ENCODE results near the gene C4BPA. TPM values are rescaled to one million over a fixed set of nuclear protein-coding genes. Genes with fewer than 3 reads are reported as not detected.

C4BPA gene
- total RNA-seq, 1 donor from 2014 or later = not detected

DNA sequence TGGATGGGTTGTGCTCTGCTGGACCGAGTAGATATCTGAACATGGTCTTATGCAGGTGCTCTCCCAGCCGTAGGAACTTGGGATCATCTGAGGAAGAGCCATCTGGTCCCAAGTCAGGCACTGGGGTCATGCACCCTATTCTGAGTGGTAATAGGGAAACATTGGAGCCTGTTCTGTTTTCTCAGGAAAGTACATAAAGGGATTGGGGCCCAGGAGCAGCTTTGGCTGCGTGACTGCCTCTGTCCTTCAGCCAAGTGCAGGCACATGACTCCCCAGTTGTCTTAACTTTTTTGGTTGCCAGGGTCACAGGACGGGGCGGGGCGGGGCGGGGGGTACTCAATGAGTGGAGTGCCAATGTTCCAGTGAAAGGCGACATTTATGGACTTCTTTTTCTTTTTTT, 39.5 kb upstream of the C4BPA start:
- H3K27me3 Mint-ChIP-seq = no peaks in the 10 kb centered on the region
- intact Hi-C loops (cut with micrococcal nuclease) = no loop called here
- H3K36me3 Mint-ChIP-seq (ENCODE audit: low read depth) = peaks cover 75% of the 10 kb centered on the region
- TF ChIP-seq, protein P1, sequence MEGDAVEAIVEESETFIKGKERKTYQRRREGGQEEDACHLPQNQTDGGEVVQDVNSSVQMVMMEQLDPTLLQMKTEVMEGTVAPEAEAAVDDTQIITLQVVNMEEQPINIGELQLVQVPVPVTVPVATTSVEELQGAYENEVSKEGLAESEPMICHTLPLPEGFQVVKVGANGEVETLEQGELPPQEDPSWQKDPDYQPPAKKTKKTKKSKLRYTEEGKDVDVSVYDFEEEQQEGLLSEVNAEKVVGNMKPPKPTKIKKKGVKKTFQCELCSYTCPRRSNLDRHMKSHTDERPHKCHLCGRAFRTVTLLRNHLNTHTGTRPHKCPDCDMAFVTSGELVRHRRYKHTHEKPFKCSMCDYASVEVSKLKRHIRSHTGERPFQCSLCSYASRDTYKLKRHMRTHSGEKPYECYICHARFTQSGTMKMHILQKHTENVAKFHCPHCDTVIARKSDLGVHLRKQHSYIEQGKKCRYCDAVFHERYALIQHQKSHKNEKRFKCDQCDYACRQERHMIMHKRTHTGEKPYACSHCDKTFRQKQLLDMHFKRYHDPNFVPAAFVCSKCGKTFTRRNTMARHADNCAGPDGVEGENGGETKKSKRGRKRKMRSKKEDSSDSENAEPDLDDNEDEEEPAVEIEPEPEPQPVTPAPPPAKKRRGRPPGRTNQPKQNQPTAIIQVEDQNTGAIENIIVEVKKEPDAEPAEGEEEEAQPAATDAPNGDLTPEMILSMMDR (IDR thresholded peaks at IDR 0.05) = no peak
- POLR2A ChIA-PET = interaction anchor here (0.7 kb wide), 1 partner anchor 8 kb away, joined by 3 read pairs; no protein-coding TSS in a partner anchor
- CTCF ChIA-PET = interaction anchor here (1.4 kb wide), 1 partner anchor 11 kb away, joined by 3 read pairs; no protein-coding TSS in a partner anchor
- no peak for DNase-seq
- no peak for ATAC-seq (ENCODE audit: low read depth)
- H3K9me3 Mint-ChIP-seq = no peaks in the 10 kb centered on the region
- H3K27ac Mint-ChIP-seq = no peak overlapping the region
- H3K4me1 Mint-ChIP-seq = peaks cover 4% of the 10 kb centered on the region
- no peak overlapping the region for H3K4me3 Mint-ChIP-seq

DNA sequence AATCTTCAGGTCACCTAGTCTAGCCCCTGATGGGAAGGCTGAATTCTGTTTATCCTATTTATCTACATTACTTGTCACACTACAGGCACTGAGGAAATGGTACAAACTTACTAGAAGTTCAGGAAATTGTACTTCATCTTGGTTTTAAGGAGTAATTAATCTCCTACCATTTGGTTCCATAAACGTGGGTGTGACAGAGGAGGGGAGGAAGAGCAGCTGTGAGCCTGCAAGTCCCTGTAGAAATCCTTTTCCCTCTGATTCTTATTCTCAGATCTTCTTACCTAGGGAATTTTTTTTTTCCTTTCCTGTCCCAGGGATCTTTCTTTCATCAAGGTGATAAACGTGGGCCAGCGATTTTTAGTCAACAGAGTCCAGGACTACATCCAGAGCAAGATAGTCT, 36.8 kb upstream of the C4BPA start:
- ChIA-PET POLR2A (no interaction called here), CTCF (no interaction called here)
- TF ChIP-seq, protein P1 (IDR thresholded peaks at IDR 0.05) = no peak
- ATAC-seq (ENCODE audit: low read depth) = no peak
- intact Hi-C loops (cut with micrococcal nuclease) = no loop called here
- no peaks in the 10 kb centered on the region for H3K27me3 Mint-ChIP-seq
- no peak for DNase-seq
- no peak overlapping the region for H3K4me3 Mint-ChIP-seq
- peaks cover 71% of the 10 kb centered on the region for H3K36me3 Mint-ChIP-seq (ENCODE audit: low read depth)
- no peak overlapping the region for H3K27ac Mint-ChIP-seq
- peaks cover 22% of the 10 kb centered on the region for H3K4me1 Mint-ChIP-seq
- no peaks in the 10 kb centered on the region for H3K9me3 Mint-ChIP-seq

DNA sequence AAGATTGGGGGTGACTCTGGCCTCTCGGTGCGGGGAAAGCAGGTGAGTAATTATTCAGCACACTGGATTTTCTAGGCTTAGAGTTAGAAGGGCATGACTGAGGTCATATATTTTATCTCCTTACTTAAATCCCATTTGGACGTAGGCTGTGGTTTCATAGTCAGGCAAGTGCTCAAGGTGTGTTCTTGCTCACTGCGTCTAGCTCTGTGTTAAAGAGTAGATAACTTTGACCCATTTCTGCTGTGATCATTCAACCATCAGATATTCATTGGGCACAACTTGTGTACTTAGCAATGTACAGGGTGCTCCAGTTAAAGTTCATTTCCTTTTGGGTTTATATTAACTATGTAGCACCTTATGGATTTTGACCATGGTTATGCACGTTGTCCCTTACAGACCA, 36.4 kb upstream of the C4BPA start:
- peaks cover 71% of the 10 kb centered on the region for H3K36me3 Mint-ChIP-seq (ENCODE audit: low read depth)

DNA sequence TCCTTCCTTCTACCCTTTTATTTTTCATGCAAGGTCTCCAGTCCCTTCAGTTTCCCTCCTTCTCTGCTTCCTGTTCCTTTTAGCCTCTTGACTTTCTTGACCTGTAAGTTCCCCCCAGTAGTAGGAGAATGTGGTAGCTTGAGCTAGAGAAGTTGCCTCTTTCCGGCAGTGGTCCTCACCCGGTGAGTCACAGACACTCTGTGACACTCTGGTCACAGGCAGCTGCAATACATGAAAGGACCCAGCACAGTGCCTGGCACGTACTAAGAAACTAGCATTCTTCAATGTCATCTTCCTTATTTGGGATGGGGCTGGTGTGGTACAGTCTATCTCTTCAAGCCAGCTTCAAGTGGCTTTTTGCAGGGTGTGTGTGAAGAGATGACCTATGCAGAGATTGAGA, 35.0 kb upstream of the C4BPA start:
- CTCF ChIA-PET = interaction anchor here (0.9 to 2.9 kb wide), 3 partner anchors 10 to 337 kb away, joined by 3 to 9 read pairs (median 3); no protein-coding TSS in a partner anchor
- no peak for DNase-seq

More for the DNA sequence above, 36.4 kb upstream of the C4BPA start:
- no peak for DNase-seq
- TF ChIP-seq, protein P1 (IDR thresholded peaks at IDR 0.05) = no peak
- Mint-ChIP-seq H3K27me3 (no peaks in the 10 kb centered on the region), H3K4me1 (peaks cover 22% of the 10 kb centered on the region), H3K9me3 (no peaks in the 10 kb centered on the region), H3K27ac (no peak overlapping the region), H3K4me3 (no peak overlapping the region)
- CTCF ChIA-PET = interaction anchor here (1.6 kb wide), 1 partner anchor 17 kb away, joined by 3 read pairs; no protein-coding TSS in a partner anchor
- POLR2A ChIA-PET = no interaction called here
- intact Hi-C loops (cut with micrococcal nuclease) = no loop called here
- ATAC-seq (ENCODE audit: low read depth) = no peak

DNA sequence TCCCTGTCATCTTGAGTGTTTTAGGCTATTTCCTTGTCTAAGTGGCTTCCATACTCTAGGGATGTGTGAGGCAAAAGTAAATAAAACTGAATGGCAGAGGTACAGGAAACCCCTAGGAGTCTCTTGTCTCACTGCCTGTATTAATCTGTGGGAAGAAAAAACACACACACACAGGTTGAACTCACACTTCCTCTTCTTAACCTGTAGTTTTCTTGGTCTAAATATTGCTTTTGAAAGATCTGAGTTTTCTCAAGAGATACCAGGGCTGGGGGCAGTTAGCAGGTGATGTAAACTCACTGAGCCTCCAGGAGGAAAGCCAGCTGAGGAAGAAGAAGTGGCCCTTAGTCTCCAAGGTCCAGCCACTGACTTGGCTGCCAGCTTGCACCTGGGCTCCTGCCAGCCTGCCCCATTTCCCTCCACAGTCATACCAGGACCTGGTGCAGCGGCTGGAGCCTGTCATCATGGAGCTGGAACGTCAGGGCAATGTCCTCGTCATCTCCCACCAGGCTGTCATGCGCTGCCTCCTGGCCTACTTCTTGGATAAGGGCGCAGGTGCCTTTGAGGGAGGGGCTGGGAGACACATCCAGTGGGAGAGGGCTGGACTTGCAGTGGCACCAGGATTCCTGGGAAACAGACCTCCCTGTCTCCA, 34.1 kb upstream of the C4BPA start:
- POLR2A ChIA-PET = no interaction called here
- Mint-ChIP-seq H3K9me3 (no peaks in the 10 kb centered on the region), H3K36me3 (ENCODE audit: low read depth) (peaks cover 61% of the 10 kb centered on the region), H3K27me3 (no peaks in the 10 kb centered on the region), H3K4me1 (peaks cover 22% of the 10 kb centered on the region), H3K4me3 (no peak overlapping the region), H3K27ac (no peak overlapping the region)
- intact Hi-C loops (cut with micrococcal nuclease) = no loop called here
- CTCF ChIA-PET = interaction anchor here (0.7 to 2.9 kb wide), 2 partner anchors 15 to 336 kb away, joined by 3 to 9 read pairs; no protein-coding TSS in a partner anchor
- TF ChIP-seq, protein P1 (IDR thresholded peaks at IDR 0.05) = no peak
- DNase-seq (no peak), ATAC-seq (ENCODE audit: low read depth) (peak; percentile 45)

More for the DNA sequence above, 35.0 kb upstream of the C4BPA start:
- intact Hi-C loops (cut with micrococcal nuclease) = no loop called here
- H3K27ac Mint-ChIP-seq = peak overlapping the region; percentile 27
- H3K4me1 Mint-ChIP-seq = peaks cover 22% of the 10 kb centered on the region
- ATAC-seq (ENCODE audit: low read depth) = no peak
- H3K4me3 Mint-ChIP-seq = no peak overlapping the region
- TF ChIP-seq, protein P1 (IDR thresholded peaks at IDR 0.05) = no peak
- POLR2A ChIA-PET = no interaction called here
- H3K27me3 Mint-ChIP-seq = no peaks in the 10 kb centered on the region
- H3K9me3 Mint-ChIP-seq = no peaks in the 10 kb centered on the region
- H3K36me3 Mint-ChIP-seq (ENCODE audit: low read depth) = peaks cover 64% of the 10 kb centered on the region
